Globus pallidus (tissue), 1 donor: Measurements from ENCODE around the gene ASTE1.
"Not testable (repeated sequence)": the region's sequence is repeated elsewhere in the genome, so short reads cannot be mapped to it uniquely, and the experiment has no call there.

Experiments used
- DNase-seq: peaks from one replicate; pipeline ENCODE4 v3.0.0-alpha.2; 2015; ENCODE audit warnings: low spot score

Gene ASTE1

DNA sequence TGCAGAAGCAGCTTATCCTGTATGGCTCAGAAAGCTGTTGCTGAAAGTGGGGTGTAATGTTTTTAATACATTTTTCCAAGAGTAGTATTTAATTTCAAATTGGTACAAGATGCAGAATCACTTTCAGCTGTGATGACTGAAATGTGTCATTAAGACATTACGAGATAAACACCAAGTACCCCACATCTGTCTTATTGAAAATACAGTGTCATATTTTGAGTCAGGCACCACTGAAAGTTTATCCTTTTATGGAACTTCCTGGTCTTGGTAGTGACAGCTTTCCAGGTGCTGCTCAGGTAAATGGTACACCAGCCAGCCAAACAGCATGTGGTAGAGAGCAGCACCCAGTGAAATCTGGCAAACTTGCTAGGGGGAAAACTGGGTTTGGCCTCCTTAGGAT lies 16.9 kb downstream of the ASTE1 start:
- DNase-seq, result no peak

DNA sequence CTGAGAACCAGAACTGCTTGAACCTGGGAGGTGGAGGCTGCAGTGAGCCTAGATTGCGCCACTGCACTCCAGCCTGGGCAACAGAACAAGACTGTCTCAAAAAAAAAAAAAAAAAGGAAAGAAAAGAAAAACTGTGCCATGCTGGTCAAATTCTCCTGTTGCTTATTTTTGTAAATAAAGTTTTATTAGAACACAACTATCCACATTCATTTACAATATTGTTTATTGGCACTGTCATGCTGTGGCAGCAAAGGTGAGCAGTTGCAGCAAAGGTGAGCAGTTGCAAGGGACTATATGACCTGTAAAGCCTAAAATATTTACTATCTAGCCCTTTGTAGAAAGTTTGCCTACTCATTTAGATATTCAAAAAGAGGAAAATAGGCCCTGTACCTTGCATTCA lies 18.3 kb downstream of the ASTE1 start:
- no peak for DNase-seq

GRCh38 chr3:131007782-131008181 lies 18.8 kb downstream of the ASTE1 start:
- no peak for DNase-seq

GRCh38 chr3:131007256-131007655 lies 19.4 kb downstream of the ASTE1 start:
- no peak for DNase-seq

DNA sequence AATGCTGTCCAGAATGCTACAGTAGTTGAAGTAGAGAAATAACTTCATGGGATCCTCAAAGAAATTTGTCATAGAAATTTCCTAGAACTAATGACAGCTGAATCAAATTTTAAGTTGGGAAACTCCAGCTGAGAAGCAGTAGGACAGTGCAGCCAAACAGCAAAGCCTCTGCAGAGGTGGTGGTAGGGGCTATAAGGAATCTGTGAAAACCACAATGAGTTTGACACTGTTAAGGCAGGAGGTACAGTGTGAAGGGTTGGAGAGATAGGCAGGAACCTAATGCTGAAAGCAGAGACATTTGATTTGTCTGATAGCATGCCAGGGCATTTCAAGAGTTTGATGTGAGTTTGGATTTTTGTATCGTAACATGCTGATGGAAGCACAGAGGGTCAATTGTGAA lies 22.0 kb downstream of the ASTE1 start:
- no peak for DNase-seq

DNA sequence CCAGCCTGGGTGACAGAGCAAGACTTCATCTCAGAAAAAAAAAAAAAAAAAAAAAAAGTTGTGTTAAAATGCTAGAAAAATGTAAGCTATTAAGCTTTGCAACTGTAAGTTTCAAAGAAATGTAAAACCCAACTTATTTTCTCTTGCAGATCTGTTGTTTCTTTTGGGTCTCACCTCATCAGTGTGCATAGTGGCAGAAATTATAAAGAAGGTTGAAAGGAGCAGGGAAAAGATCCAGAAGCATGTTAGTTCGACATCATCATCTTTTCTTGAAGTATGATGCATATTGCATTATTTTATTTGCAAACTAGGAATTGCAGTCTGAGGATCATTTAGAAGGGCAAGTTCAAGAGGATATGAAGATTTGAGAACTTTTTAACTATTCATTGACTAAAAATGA lies 25.6 kb downstream of the ASTE1 start:
- no peak for DNase-seq

GRCh38 chr3:130997289-130997688 lies 29.3 kb downstream of the ASTE1 start:
- no peak for DNase-seq

DNA sequence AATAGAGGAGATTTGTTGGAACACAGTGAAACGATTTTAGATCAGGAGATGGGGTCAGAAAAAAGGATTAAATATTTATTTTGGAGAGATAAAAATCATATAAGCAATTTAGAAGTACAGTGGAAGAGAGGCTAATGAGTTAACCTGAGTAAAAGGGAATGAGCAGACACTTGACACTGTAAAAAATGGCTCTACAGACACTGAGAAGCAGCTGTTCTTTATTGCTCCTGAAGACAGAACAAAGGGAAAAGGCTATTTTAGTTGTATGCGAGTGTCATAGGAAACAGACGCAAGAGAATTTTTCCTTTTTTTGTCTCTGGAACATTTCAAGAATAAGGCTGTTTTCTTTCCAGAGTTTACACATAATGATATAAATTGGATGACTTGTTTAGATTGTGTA lies 34.3 kb downstream of the ASTE1 start:
- DNase-seq, result no peak

- no peak for DNase-seq
Observed at GRCh38 chr3:130991126-130991525, 35.5 kb downstream of the ASTE1 start.

- no peak for DNase-seq
Observed at GRCh38 chr3:130990282-130990681, 36.3 kb downstream of the ASTE1 start.

GRCh38 chr3:130981469-130981868 lies 45.2 kb downstream of the ASTE1 start:
- no peak for DNase-seq

GRCh38 chr3:130979117-130979516 lies 47.5 kb downstream of the ASTE1 start:
- no peak for DNase-seq

GRCh38 chr3:130976706-130977105 lies 49.9 kb downstream of the ASTE1 start:
- no peak for DNase-seq

DNA sequence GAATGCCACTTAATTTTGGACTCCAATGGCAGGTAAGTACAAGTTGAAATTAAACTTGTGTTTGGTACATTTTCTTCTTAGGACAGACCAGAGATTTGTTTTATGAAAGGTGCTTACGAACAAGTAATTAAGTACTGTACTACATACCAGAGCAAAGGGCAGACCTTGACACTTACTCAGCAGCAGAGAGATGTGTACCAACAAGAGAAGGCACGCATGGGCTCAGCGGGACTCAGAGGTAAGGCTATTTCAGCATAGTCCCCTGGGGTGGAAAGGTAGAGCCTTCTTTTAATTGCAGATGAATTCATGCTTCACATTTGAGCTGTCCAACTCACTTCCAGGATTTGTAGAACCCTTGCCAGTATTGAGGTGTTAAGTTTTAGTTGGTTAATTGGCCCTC lies 51.4 kb downstream of the ASTE1 start:
- no peak for DNase-seq

DNA sequence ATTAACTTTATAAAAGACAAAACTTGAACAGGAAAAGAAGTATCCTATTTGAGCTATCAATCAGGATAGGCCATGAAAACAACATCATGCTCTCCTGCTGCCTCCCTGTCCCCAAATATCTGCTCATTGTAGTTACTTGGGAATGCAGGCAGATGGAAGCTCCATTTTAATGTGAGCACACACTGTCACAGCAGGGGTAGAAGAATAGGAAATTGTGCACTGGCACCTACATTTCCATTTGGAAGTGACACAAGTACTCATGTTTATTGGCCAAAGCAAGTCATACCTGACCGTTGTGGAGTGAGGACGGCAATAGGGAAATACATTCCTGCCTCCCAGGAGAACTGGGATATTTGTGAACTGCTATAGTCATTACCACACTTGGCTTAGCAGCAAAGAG lies 52.4 kb downstream of the ASTE1 start:
- no peak for DNase-seq

GRCh38 chr3:130973406-130973805 lies 53.2 kb downstream of the ASTE1 start:
- DNase-seq, result no peak

DNA sequence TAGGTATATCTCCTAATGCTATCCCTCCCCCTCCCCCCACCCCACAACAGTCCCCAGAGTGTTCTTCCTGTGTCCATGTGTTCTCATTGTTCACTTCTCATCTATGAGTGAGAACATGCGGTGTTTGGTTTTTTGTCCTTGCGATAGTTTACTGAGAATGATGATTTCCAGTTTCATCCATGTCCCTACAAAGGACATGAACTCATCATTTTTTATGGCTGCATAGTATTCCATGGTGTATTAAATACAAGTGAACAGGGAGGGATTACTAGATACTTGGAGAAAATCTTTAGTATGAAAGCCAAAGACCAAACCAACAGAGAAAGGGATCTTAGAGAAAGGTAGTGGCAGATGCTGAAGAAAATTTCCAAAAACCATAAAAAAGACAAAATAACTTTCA lies 54.0 kb downstream of the ASTE1 start:
- not testable (repeated sequence) for DNase-seq

GRCh38 chr3:130971208-130971607 lies 55.4 kb downstream of the ASTE1 start:
- DNase-seq, result no peak

- DNase-seq, result no peak
Observed at GRCh38 chr3:130969621-130970020, 57.0 kb downstream of the ASTE1 start.

DNA sequence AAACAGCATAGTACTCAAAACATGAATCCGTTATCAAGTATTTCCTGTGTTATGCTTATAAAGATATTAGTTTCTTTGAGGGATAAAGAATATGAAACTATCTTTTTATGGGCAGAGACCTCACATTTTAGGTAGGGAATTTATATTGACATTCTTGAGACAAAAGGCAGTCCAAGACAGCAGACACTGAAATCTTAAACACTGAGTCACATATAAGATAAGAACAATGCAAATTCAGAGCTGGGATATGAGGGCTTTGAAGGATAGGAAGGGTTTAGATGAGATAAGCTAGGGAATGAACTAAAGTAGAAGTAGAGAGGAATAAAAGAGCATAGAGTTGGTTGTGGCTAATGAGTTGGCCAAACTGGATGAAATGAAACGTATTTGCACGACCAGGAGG lies 58.4 kb downstream of the ASTE1 start:
- no peak for DNase-seq

GRCh38 chr3:130967281-130967680 lies 59.3 kb downstream of the ASTE1 start:
- DNase-seq, result no peak

DNA sequence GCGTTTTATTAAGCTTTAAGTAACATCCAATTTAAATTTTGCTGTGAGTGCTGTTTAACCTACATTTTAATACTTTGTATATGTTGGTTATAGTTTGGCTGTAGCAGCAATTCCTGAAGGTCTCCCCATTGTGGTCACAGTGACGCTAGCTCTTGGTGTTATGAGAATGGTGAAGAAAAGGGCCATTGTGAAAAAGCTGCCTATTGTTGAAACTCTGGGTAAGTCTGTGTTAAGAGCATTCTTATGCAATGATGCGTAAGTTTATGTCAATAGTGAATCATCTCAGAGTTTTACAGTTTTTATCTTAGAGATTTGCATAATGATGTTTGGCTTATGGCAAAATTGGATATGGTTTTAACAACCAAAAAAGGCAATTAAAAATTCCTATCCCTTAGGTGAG lies 62.7 kb downstream of the ASTE1 start:
- DNase-seq, result peak; percentile 72
